ENCODE results near the gene LHX8.

Gene LHX8

DNA sequence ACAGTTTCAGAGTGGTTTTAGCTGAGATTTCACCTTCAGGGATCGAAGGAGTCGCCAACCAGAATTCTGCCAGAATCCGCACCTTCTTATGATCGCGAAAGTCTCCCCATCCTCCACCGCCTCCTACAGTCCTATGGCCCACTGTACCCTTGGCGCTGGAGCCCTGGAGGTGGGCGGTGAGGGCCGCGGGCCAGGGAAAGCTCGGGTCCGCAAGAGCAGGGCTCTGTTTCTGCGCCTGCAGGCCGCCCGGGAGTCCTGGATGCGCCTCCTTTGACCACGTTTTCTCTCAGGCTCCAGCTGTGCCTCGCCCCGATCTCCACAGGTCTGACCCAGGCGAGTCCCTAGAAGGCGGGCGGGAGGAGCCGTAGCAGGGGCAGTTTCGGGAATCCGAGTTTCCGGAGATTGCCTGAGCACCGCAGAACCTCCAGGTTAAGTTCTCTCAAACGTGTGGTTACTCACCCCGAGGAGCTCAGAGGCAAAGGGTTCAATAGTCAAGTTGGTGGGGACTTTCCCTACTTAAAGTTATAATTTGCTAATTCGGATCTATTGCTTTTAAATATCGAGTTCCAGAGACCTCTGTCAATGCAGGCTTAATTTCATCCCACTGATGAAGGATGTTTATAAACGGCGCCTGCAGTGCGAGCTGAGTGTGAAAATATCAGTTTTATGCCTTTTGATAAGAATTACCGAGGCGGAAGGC lies 3.2 kb upstream of the LHX8 start:
- H3K79me2 ChIP-seq (ENCODE audit: control insufficient read depth, insufficient read depth, low read length): no peaks in the 10 kb centered on the region
- no peak overlapping the region for H3K9ac ChIP-seq (ENCODE audit: low read length)
- peak overlapping the region; percentile 37 for H3K4me2 ChIP-seq (ENCODE audit: low read length)
- peaks cover 66% of the 10 kb centered on the region for H3K27me3 ChIP-seq (ENCODE audit: insufficient read depth, low read length, poor library complexity)
- WGBS (ENCODE audit: extremely low coverage, insufficient coverage, low lambda C conversion rate): no CpG with 5 or more reads among the region's 36 CpGs
- no peak overlapping the region for H2AK5ac ChIP-seq (ENCODE audit: low read length)
- H3K18ac ChIP-seq (ENCODE audit: low read length): no peak overlapping the region
- no peak overlapping the region for H2BK15ac ChIP-seq (replicated peaks; ENCODE audit: low read depth)
- no peak overlapping the region for H2BK120ac ChIP-seq (ENCODE audit: low read depth, low read length)
- H3K36me3 ChIP-seq (ENCODE audit: control insufficient read depth, insufficient read depth, low read length): no peaks in the 10 kb centered on the region
- no peak overlapping the region for H3K4ac ChIP-seq (ENCODE audit: low read depth, low read length)
- H2BK5ac ChIP-seq (ENCODE audit: low read length): no peak overlapping the region
- H3K4me3 ChIP-seq (ENCODE audit: low read length): no peak overlapping the region
- H3K56ac ChIP-seq (ENCODE audit: low read length): peak overlapping the region; percentile 65
- no peaks in the 10 kb centered on the region for H3K79me1 ChIP-seq (ENCODE audit: low read length)
- peaks cover 7% of the 10 kb centered on the region for H3K4me1 ChIP-seq (ENCODE audit: control insufficient read depth, low read depth, low read length)
- H3K27ac ChIP-seq (ENCODE audit: low read depth, low read length): no peak overlapping the region
- no peak overlapping the region for H4K5ac ChIP-seq (ENCODE audit: low read length)
- no peak overlapping the region for H3K23ac ChIP-seq (ENCODE audit: low read length)
- no peak overlapping the region for H4K8ac ChIP-seq (ENCODE audit: low read depth, low read length)
- DNase-seq: peak; percentile 67

DNA sequence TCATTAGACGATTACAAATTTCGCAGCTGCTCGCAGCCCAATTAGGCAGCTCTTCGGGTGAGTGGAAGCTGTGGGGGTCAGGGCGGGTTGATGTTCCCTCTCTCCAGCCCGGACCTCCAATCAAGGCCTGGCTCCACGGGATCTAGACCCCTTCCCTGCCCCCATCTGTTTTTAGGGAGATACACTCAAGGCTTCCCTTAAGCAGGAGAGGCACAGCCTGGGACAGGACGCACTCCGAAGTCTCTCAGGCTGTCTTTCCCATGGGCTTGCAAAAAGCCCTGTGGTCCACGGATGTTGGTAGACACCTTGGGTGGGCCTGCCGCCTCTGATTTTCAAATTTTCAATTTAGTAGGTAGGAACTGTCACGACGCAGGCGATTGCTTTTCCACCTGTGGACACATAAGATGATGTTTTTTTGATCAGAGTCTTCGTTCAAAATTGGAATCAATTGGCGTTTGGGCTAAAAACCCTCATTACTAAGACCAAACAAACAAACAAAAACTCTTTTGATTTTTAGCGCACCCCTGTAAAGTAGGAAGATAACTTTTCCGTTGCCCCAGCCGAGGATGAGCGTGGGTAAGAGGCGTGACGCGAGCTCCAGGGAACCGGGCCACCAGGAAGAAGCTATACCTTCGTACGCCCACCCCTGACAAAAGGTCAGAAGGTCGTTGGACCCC lies 2.5 kb upstream of the LHX8 start:
- no peaks in the 10 kb centered on the region for H3K36me3 ChIP-seq (ENCODE audit: control insufficient read depth, insufficient read depth, low read length)
- H3K4me3 ChIP-seq (ENCODE audit: low read length): no peak overlapping the region
- no peak overlapping the region for H4K5ac ChIP-seq (ENCODE audit: low read length)
- no peak overlapping the region for H3K9ac ChIP-seq (ENCODE audit: low read length)
- no peak overlapping the region for H3K27ac ChIP-seq (ENCODE audit: low read depth, low read length)
- no peak overlapping the region for H2BK5ac ChIP-seq (ENCODE audit: low read length)
- no peak overlapping the region for H4K8ac ChIP-seq (ENCODE audit: low read depth, low read length)
- H3K23ac ChIP-seq (ENCODE audit: low read length): peak overlapping the region; percentile 29
- H2BK120ac ChIP-seq (ENCODE audit: low read depth, low read length): no peak overlapping the region
- no peak overlapping the region for H3K56ac ChIP-seq (ENCODE audit: low read length)
- no peak overlapping the region for H2BK15ac ChIP-seq (replicated peaks; ENCODE audit: low read depth)
- no CpG with 5 or more reads among the region's 27 CpGs for WGBS (ENCODE audit: extremely low coverage, insufficient coverage, low lambda C conversion rate)
- peaks cover 7% of the 10 kb centered on the region for H3K4me1 ChIP-seq (ENCODE audit: control insufficient read depth, low read depth, low read length)
- DNase-seq: peak; percentile 31
- no peaks in the 10 kb centered on the region for H3K79me2 ChIP-seq (ENCODE audit: control insufficient read depth, insufficient read depth, low read length)
- H3K27me3 ChIP-seq (ENCODE audit: insufficient read depth, low read length, poor library complexity): peaks cover 66% of the 10 kb centered on the region
- H3K18ac ChIP-seq (ENCODE audit: low read length): no peak overlapping the region
- no peak overlapping the region for H2AK5ac ChIP-seq (ENCODE audit: low read length)
- peak overlapping the region; percentile 37 for H3K4me2 ChIP-seq (ENCODE audit: low read length)
- H3K79me1 ChIP-seq (ENCODE audit: low read length): no peaks in the 10 kb centered on the region
- no peak overlapping the region for H3K4ac ChIP-seq (ENCODE audit: low read depth, low read length)

DNA sequence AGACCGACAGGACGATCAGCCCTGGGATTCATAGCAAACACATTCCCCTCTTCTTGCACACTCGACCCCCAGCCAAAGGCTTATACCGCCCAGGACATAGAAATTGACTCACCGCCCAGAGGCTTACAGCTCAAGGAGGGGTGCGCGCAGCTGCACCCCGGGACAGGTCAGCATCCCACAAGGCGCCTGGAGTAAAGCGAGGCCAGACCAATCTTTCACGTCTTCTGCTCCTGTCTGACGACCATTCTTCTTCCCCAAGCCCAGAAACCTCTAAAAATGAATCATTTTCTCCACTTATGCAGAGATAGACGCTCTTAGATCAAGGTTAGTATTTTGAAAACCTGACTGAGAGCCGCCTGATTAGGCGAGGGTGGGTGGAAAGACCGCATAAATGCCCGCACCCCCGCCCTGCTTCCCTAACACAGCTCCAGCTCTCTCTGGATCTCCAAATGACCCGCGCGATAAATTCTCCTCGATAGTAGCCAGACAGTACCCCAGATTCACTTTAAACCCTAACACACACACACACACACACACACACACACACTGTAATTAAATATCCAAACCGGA lies 1.9 kb upstream of the LHX8 start:
- no peak overlapping the region for H2BK120ac ChIP-seq (ENCODE audit: low read depth, low read length)
- WGBS (ENCODE audit: extremely low coverage, insufficient coverage, low lambda C conversion rate): no CpG with 5 or more reads among the region's 23 CpGs
- H4K5ac ChIP-seq (ENCODE audit: low read length): no peak overlapping the region
- peaks cover 68% of the 10 kb centered on the region for H3K27me3 ChIP-seq (ENCODE audit: insufficient read depth, low read length, poor library complexity)
- peak; percentile 7 for DNase-seq
- no peaks in the 10 kb centered on the region for H3K36me3 ChIP-seq (ENCODE audit: control insufficient read depth, insufficient read depth, low read length)
- no peak overlapping the region for H3K9ac ChIP-seq (ENCODE audit: low read length)
- no peak overlapping the region for H3K18ac ChIP-seq (ENCODE audit: low read length)
- no peak overlapping the region for H3K4ac ChIP-seq (ENCODE audit: low read depth, low read length)
- H2BK5ac ChIP-seq (ENCODE audit: low read length): no peak overlapping the region
- H4K8ac ChIP-seq (ENCODE audit: low read depth, low read length): no peak overlapping the region
- H3K23ac ChIP-seq (ENCODE audit: low read length): peak overlapping the region; percentile 29
- H3K4me1 ChIP-seq (ENCODE audit: control insufficient read depth, low read depth, low read length): peaks cover 7% of the 10 kb centered on the region
- no peak overlapping the region for H2AK5ac ChIP-seq (ENCODE audit: low read length)
- H3K79me1 ChIP-seq (ENCODE audit: low read length): no peaks in the 10 kb centered on the region
- H3K56ac ChIP-seq (ENCODE audit: low read length): no peak overlapping the region
- H3K4me3 ChIP-seq (ENCODE audit: low read length): no peak overlapping the region
- no peak overlapping the region for H3K4me2 ChIP-seq (ENCODE audit: low read length)
- no peak overlapping the region for H3K27ac ChIP-seq (ENCODE audit: low read depth, low read length)
- no peak overlapping the region for H2BK15ac ChIP-seq (replicated peaks; ENCODE audit: low read depth)
- no peaks in the 10 kb centered on the region for H3K79me2 ChIP-seq (ENCODE audit: control insufficient read depth, insufficient read depth, low read length)

DNA sequence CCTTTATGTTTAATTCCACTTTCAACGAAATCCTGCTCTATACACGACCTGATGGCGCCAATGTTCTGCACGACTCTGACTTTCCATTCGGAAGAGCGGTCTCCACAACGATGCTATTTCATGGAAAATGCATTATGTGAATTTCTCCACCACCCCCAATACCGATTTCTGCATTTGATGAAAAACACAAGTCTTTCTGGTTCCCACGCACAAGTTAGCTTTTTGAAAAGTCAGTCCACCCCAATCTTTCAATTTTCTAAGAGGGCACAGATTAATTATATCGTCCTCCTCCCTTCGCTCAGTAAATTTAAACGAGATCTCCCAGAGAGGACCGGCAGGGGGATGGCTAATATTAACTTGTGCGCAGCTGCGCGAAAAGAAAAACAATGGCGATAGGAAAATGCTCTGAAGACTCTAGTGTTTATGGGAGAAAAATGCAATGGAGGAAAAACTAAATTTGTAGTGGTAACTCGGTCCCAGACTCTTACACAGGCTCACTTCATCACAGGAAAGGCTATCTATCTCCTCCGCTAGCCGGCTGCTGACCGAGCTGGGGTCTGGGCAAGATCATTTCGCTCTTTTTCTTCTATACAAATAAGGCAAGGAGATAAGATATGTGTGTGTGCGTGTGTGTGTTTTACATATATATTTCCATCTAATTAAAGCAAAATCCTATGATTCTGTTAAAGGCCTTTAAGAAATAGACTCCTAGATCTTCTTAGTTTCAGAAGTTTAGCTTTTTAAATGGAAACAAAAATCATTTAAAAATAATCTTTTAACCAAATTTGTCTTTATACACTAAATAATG lies 1.2 kb upstream of the LHX8 start:
- Histone ChIP-seq H3K27ac (ENCODE audit: low read depth, low read length) (no peak overlapping the region), H2BK15ac (replicated peaks; ENCODE audit: low read depth) (no peak overlapping the region)

DNA sequence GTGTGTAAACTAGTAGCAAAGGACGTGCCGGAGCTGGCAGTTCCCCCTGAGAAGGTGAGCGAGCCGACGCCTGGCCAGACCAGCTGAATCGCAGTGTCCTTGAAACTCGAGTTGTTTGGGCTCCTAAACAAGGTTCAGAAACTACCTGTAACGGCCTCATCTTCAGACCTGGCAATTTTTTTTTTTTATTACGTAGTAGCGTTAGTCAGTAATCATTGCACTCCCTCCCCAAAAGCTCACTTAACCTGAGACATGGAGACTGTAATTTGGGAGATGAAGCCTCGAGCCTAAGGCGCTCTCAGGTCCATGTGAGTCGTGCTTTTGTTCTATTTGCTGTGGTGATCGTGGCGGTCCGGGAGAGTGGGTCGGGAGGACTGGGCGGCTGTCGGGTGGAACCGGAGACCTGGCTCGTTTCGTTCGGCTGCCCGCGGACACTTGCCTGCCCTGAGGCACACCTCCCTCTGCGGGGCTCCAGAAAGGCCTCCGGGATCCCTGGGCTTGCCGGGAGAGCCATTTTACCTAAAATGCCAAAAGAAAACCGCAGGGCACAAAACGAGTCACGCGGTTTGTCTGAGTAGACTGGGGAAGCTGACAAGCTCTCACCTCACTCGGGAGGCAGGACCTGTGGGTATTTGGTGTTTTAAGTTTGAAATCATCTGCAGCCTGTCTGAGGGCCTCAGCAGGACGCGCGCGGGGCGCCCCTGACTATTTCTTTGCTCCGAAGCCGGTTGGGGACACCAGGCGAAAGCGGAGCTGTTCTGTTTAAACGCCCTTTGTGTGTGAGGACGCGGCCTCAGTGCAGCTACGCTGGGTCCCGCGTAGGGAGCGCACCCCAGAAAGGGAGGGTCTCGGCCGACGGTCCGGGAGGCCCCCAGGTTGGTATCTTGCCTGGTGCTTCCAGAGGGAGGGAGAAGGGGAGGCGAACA lies 722 bp downstream of the LHX8 start:
- peak overlapping the region; percentile 95 for H3K4me2 ChIP-seq (ENCODE audit: low read length)
- H3K4me1 ChIP-seq (ENCODE audit: control insufficient read depth, low read depth, low read length): peaks cover 7% of the 10 kb centered on the region
- H4K5ac ChIP-seq (ENCODE audit: low read length): no peak overlapping the region
- no peaks in the 10 kb centered on the region for H3K79me2 ChIP-seq (ENCODE audit: control insufficient read depth, insufficient read depth, low read length)
- no peak overlapping the region for H2BK5ac ChIP-seq (ENCODE audit: low read length)
- H3K27me3 ChIP-seq (ENCODE audit: insufficient read depth, low read length, poor library complexity): peaks cover 50% of the 10 kb centered on the region
- DNase-seq: peak; percentile 73
- no peaks in the 10 kb centered on the region for H3K79me1 ChIP-seq (ENCODE audit: low read length)
- H2BK15ac ChIP-seq (replicated peaks; ENCODE audit: low read depth): no peak overlapping the region
- H3K27ac ChIP-seq (ENCODE audit: low read depth, low read length): no peak overlapping the region
- peak overlapping the region; percentile 87 for H3K56ac ChIP-seq (ENCODE audit: low read length)
- peak overlapping the region; percentile 91 for H3K23ac ChIP-seq (ENCODE audit: low read length)
- no peak overlapping the region for H2AK5ac ChIP-seq (ENCODE audit: low read length)
- H3K36me3 ChIP-seq (ENCODE audit: control insufficient read depth, insufficient read depth, low read length): no peaks in the 10 kb centered on the region
- peak overlapping the region; percentile 42 for H3K4me3 ChIP-seq (ENCODE audit: low read length)
- no peak overlapping the region for H3K4ac ChIP-seq (ENCODE audit: low read depth, low read length)
- H3K18ac ChIP-seq (ENCODE audit: low read length): peak overlapping the region; percentile 23
- H3K9ac ChIP-seq (ENCODE audit: low read length): peak overlapping the region; percentile 64
- no peak overlapping the region for H4K8ac ChIP-seq (ENCODE audit: low read depth, low read length)
- H2BK120ac ChIP-seq (ENCODE audit: low read depth, low read length): no peak overlapping the region
- no CpG with 5 or more reads among the region's 54 CpGs for WGBS (ENCODE audit: extremely low coverage, insufficient coverage, low lambda C conversion rate)

More for the DNA sequence above, 1.2 kb upstream of the LHX8 start:
- peaks cover 7% of the 10 kb centered on the region for H3K4me1 ChIP-seq (ENCODE audit: control insufficient read depth, low read depth, low read length)
- H3K56ac ChIP-seq (ENCODE audit: low read length): no peak overlapping the region
- no peak overlapping the region for H2BK120ac ChIP-seq (ENCODE audit: low read depth, low read length)
- no peaks in the 10 kb centered on the region for H3K36me3 ChIP-seq (ENCODE audit: control insufficient read depth, insufficient read depth, low read length)
- no peak overlapping the region for H3K23ac ChIP-seq (ENCODE audit: low read length)
- H2BK5ac ChIP-seq (ENCODE audit: low read length): no peak overlapping the region
- H3K18ac ChIP-seq (ENCODE audit: low read length): no peak overlapping the region
- no peak overlapping the region for H4K8ac ChIP-seq (ENCODE audit: low read depth, low read length)
- H3K27me3 ChIP-seq (ENCODE audit: insufficient read depth, low read length, poor library complexity): peaks cover 68% of the 10 kb centered on the region
- H3K79me2 ChIP-seq (ENCODE audit: control insufficient read depth, insufficient read depth, low read length): no peaks in the 10 kb centered on the region
- H3K79me1 ChIP-seq (ENCODE audit: low read length): no peaks in the 10 kb centered on the region
- no peak overlapping the region for H2AK5ac ChIP-seq (ENCODE audit: low read length)
- H3K4me3 ChIP-seq (ENCODE audit: low read length): no peak overlapping the region
- DNase-seq: peak; percentile 35
- no peak overlapping the region for H3K4ac ChIP-seq (ENCODE audit: low read depth, low read length)
- no CpG with 5 or more reads among the region's 23 CpGs for WGBS (ENCODE audit: extremely low coverage, insufficient coverage, low lambda C conversion rate)
- no peak overlapping the region for H3K4me2 ChIP-seq (ENCODE audit: low read length)
- no peak overlapping the region for H3K9ac ChIP-seq (ENCODE audit: low read length)
- no peak overlapping the region for H4K5ac ChIP-seq (ENCODE audit: low read length)
